Retinal pigment epithelial cell (primary cell): ENCODE measurements around the gene SHMT1.

ENCODE experiments used
- DNase-seq: peaks from one replicate; pipeline ENCODE4 v3.0.0-alpha.2; 2010; ENCODE audit warnings: low read depth
- H3K4me3 ChIP-seq: 2 replicates; pipeline ENCODE4 v1.5.1; 2011; ENCODE audit warnings: mild to moderate bottlenecking, low read length, control low read depth, moderate library complexity
- TF ChIP-seq, protein P1 (sequence below): conservative IDR thresholded peaks from 2 replicates; pipeline ENCODE4 v1.5.1; 2011; ENCODE audit warnings: low read depth, low read length, control low read depth, inconsistent platforms

Gene SHMT1

DNA sequence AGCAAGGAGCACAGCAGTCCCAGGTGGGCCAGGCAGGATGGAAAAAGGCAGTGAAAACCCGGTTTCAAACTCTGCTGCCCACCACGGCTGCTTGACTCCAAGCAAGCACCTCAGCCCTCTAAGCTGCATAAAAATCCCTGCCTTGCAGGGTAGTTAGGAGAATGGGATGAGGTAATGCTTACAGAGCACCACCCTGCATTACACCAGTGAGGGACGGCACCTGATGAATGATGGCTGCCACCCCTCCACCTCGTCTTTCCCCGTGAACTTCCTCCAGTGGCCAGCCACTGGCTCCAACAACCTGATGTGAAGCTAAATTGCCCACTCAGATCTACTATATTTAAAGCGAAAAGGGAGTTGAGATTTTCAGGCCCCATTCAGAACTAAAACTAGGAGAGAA, 81.6 kb downstream of the SHMT1 start:
- TF ChIP-seq, protein P1, sequence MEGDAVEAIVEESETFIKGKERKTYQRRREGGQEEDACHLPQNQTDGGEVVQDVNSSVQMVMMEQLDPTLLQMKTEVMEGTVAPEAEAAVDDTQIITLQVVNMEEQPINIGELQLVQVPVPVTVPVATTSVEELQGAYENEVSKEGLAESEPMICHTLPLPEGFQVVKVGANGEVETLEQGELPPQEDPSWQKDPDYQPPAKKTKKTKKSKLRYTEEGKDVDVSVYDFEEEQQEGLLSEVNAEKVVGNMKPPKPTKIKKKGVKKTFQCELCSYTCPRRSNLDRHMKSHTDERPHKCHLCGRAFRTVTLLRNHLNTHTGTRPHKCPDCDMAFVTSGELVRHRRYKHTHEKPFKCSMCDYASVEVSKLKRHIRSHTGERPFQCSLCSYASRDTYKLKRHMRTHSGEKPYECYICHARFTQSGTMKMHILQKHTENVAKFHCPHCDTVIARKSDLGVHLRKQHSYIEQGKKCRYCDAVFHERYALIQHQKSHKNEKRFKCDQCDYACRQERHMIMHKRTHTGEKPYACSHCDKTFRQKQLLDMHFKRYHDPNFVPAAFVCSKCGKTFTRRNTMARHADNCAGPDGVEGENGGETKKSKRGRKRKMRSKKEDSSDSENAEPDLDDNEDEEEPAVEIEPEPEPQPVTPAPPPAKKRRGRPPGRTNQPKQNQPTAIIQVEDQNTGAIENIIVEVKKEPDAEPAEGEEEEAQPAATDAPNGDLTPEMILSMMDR = no peak
- no peak for DNase-seq
- no peak overlapping the region for H3K4me3 ChIP-seq

DNA sequence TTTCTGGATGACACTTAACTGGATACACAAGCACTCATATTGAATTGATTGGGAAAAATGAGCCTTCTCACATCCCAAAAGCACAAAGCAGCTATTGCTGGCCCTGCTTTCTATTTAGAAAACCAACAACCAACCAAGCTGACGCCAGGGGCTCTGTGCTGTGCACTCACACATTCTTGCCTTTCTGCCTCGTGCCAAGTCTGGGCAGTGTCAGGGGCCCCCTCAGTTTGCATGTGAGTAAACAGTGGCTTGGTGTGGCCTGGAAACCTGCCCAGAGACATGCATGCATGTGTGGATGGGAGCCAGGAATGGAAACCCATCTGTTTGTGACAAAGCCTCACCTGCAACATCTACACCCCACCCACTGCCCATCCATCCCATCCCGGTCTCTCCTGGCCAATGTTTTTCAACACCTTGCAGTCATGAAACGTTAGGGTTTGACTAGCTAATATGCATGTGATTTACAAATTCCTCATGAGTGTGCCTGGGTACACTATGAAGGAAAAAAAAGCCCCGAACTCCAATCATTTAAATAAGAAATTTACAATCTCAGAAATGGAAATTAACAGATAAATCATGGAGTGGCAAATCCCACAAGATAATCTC, 82.5 kb downstream of the SHMT1 start:
- H3K4me3 ChIP-seq = no peak overlapping the region
- no peak for DNase-seq
- TF ChIP-seq, protein P1 = no peak

GRCh38 chr17:18280249-18280648, 83.1 kb downstream of the SHMT1 start:
- TF ChIP-seq, protein P1 = no peak
- DNase-seq = no peak
- H3K4me3 ChIP-seq = no peak overlapping the region

DNA sequence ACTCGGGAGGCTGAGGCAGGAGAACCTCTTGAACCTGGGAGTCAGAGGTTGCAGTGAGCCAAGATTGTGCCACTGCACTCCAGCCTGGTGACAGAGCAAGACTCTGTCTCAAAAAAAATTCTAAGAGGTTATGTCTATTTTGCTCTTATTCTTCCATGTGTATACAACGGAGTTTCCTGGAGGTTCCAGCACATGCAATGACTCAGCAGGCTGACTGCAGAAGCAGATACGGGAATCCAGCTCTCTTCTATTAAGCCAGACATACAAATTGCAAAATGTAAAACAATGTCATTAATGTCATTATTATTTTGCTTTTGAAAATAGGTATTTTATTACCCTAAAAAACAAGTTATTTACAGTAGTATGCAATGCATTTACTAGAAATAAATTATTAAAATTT, 84.5 kb downstream of the SHMT1 start:
- TF ChIP-seq, protein P1 = no peak
- H3K4me3 ChIP-seq = no peak overlapping the region
- DNase-seq = no peak
